ENCODE data around the gene HOOK1.

GRCh38 chr1:59775480-59775879 is 39.3 kb upstream of the HOOK1 start:
- TF ChIP-seq YY1 (IDR thresholded peaks at IDR 0.05; ENCODE audit: insufficient read depth, insufficient read length) (no peak), ZNF274 (IDR thresholded peaks at IDR 0.05; ENCODE audit: low read depth, low read length) (no peak), SUZ12 (IDR thresholded peaks at IDR 0.05; ENCODE audit: extremely low read depth, insufficient read depth, insufficient read length) (no peak)
